Measurements from ENCODE around the gene CARNS1.

The CARNS1 gene

DNA sequence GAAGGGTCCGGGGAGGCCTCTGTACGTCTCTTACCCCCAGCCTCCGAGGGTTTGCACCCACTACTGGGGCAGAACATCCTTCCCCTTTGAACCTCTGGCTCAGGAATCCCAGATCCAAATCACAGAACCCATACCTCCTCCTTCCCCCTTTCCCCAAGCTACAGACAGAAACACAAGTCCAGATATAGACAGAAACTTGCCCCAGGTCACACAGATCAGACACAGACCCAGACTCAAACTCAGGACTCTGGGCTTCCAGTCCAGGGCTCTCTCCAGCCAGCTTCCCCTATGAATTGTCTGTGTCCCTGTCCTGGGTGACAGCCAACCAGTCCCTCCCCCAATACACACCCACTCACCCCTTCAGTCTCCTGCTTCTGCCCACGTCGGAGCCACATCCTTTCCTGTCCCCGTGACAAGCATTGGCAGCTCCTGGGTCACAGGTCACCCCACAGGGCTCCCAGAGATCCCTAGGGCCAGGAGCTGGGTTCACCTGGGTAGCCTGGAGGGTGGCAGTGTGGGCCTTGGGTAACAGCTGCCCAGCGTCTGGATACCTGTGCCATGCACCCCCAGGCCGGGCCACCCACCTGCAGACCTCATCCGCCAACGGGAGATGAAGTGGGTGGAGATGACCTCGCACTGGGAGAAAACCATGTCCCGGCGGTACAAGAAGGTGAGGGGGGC is 10.8 kb upstream of the CARNS1 start:
- H3K4me3 ChIP-seq (ENCODE audit: control insufficient read depth, low read depth, low read length): no peak overlapping the region
- TF ChIP-seq, protein P1, sequence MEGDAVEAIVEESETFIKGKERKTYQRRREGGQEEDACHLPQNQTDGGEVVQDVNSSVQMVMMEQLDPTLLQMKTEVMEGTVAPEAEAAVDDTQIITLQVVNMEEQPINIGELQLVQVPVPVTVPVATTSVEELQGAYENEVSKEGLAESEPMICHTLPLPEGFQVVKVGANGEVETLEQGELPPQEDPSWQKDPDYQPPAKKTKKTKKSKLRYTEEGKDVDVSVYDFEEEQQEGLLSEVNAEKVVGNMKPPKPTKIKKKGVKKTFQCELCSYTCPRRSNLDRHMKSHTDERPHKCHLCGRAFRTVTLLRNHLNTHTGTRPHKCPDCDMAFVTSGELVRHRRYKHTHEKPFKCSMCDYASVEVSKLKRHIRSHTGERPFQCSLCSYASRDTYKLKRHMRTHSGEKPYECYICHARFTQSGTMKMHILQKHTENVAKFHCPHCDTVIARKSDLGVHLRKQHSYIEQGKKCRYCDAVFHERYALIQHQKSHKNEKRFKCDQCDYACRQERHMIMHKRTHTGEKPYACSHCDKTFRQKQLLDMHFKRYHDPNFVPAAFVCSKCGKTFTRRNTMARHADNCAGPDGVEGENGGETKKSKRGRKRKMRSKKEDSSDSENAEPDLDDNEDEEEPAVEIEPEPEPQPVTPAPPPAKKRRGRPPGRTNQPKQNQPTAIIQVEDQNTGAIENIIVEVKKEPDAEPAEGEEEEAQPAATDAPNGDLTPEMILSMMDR (IDR thresholded peaks at IDR 0.05; ENCODE audit: control insufficient read depth, insufficient read depth, low read depth, low read length, missing control alignments): no peak
- DNase-seq (ENCODE audit: low read depth): no peak

DNA sequence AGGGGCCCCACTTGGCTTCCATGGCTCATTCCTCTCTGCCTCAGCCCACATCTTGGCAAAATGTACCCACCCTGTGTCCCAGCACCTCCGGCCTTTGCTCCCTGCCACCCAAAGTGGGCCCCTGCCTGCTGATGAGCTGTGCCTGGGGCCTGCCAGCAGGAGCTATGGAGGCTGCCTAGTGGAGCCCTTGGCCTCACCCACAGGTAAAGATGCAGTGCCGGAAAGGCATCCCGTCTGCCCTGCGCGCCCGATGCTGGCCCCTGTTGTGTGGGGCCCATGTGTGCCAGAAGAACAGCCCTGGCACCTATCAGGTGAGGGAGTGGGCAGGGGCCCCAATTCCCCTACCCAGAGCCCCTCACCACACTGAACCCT is 10.3 kb upstream of the CARNS1 start:
- TF ChIP-seq, protein P1 (IDR thresholded peaks at IDR 0.05; ENCODE audit: control insufficient read depth, insufficient read depth, low read depth, low read length, missing control alignments): no peak
- no peak overlapping the region for H3K4me3 ChIP-seq (ENCODE audit: control insufficient read depth, low read depth, low read length)

DNA sequence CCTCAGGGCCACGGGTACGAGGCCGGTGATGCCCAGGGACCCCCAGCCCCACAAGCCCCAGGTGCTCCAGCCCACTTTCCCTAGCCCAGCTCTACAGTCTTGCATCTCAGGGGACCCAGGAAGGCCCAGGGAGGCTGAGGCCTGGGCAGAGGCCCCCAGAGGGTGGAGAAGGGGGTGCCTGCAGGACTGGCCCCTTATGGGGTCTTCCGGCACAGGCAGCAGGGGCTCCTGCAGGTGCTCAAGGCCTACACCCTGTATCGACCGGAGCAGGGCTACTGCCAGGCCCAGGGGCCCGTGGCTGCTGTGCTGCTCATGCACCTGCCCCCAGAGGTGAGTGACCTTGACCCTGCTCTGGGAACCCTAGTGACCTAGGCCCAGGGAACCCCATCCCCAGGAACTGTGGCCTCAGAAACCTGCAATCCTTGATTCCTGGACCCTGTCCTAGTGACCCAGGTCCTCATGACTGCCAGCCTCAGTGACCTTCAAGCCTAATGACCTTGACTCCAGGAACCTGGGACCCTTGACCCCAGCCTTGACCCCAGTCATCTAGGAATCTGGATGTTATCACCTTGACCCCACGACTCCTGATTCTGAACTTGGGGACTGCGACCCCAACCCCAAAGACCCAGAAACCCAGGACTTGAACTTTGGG is 9.7 kb upstream of the CARNS1 start:
- no peak overlapping the region for H3K4me3 ChIP-seq (ENCODE audit: control insufficient read depth, low read depth, low read length)
- TF ChIP-seq, protein P1 (IDR thresholded peaks at IDR 0.05; ENCODE audit: control insufficient read depth, insufficient read depth, low read depth, low read length, missing control alignments): no peak
- DNase-seq (ENCODE audit: low read depth): no peak

More for the DNA sequence above, 10.3 kb upstream of the CARNS1 start:
- DNase-seq (ENCODE audit: low read depth): no peak

DNA sequence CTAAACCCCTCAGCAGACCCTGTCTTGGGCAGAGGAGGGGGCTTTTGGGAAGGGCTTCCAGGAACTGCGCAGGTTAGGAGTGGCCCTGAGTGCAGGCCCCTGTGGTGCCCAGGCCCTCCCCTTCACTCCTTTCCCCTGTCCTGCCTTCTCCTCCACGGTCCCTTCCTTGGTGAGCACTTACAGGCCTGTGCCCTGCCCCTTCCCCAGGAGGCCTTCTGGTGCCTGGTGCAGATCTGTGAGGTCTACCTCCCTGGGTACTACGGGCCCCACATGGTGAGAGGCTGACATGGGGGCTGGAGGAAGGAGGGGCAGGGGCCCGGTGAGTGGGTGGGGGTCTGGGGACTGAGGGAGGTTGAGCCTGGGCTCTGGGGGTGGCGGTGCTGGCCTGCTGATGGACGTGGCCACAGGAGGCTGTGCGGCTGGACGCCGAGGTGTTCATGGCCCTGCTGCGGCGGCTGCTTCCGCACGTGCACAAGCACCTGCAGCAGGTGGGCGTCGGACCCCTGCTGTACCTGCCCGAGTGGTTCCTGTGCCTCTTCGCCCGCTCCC is 9.0 kb upstream of the CARNS1 start:
- no peak for DNase-seq (ENCODE audit: low read depth)
- H3K4me3 ChIP-seq (ENCODE audit: control insufficient read depth, low read depth, low read length): no peak overlapping the region

DNA sequence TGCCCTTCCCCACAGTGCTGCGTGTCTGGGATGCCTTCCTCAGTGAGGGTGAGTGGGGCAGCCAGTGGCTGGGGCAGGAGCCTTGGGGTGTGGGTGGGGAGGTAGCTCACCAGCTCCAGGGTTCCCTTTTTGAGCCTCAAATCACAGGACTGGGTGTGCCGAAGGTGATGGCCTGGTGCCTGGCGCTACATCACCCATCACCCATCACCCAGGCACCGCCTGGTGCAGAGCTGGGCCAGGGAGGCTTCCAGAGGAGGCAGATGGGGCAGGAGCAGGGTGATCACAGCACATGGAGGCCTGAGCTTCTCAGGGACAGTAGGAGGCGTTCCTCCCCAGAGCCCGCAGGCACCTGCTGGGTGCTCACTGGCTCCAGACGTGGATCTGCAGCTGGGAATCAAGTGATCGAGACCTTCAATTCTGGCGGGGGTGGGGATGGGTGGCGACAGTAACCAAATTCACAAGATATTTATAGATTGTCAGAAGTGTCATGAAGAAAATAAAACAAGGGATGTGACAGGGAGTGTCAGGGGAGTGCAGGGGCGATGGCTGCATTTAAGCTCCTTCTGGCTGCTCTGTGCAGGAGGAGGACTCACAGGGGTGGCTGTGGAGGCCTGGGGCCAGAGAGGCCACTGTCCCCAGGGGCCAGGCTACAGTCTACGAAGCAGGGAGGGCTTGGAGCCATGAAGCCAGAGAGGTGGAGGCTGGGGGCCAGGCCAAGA is 8.3 kb upstream of the CARNS1 start:
- no peak overlapping the region for H3K4me3 ChIP-seq (ENCODE audit: control insufficient read depth, low read depth, low read length)
- TF ChIP-seq, protein P1 (IDR thresholded peaks at IDR 0.05; ENCODE audit: control insufficient read depth, insufficient read depth, low read depth, low read length, missing control alignments): peak; percentile 4
- no peak for DNase-seq (ENCODE audit: low read depth)

More for the DNA sequence above, 9.0 kb upstream of the CARNS1 start:
- TF ChIP-seq, protein P1 (IDR thresholded peaks at IDR 0.05; ENCODE audit: control insufficient read depth, insufficient read depth, low read depth, low read length, missing control alignments): no peak

DNA sequence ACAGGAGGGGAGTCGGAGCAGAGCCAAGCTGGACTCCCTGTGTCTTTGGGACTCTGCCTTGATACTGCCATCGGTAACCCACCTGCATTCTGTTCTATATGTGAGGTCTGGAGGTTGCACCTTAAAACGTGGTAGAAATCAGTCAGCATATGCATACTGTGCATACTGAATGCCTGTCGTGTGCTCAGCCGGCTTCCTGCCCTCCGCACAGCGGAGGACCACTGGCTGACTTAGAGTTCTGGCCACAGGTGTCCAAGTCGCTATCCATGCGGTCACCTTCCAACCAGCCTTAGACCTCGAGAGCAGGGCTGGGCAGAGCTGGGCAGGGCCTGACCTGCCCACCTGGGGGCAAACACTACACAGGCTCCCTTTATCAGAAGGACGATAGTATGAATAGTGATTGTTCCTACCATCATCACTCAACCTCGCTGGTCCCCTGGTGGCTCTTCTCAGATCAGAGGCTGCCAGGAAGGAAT is 7.8 kb upstream of the CARNS1 start:
- DNase-seq (ENCODE audit: low read depth): no peak
- no peak overlapping the region for H3K4me3 ChIP-seq (ENCODE audit: control insufficient read depth, low read depth, low read length)
- TF ChIP-seq, protein P1 (IDR thresholded peaks at IDR 0.05; ENCODE audit: control insufficient read depth, insufficient read depth, low read depth, low read length, missing control alignments): no peak

All from AG09309 (cell line).